Smooth muscle cell (in vitro differentiated cells): ENCODE data around the gene MYH10. TPM values are rescaled to one million over a fixed set of nuclear protein-coding genes. Genes with fewer than 3 reads are reported as not detected.

ENCODE experiments used
- DNase-seq: peaks from one replicate; lab custom pipeline; 2025; ENCODE audit not compliant: unreplicated experiment; lab: John Stamatoyannopoulos, UW
- H2AFZ ChIP-seq: fragments of 200-600 bp; sonication (generic); 2 replicates; pipeline ENCODE4 v1.6.0; 2016; ENCODE audit warnings: antibody characterized with exemption, low read depth, mild to moderate bottlenecking
- H3F3A ChIP-seq: fragments of 200-600 bp; sonication (generic); 2 replicates; pipeline ENCODE4 v1.6.0; 2017; ENCODE audit warnings: antibody characterized with exemption, low read depth
- H3K27ac ChIP-seq: fragments of 200-600 bp; sonication (generic); 2 replicates; pipeline ENCODE4 v1.5.1; 2016; ENCODE audit warnings: low read depth, mild to moderate bottlenecking
- H3K27me3 ChIP-seq: fragments of 200-600 bp; sonication (generic); 2 replicates; pipeline ENCODE4 v1.6.1; 2016; ENCODE audit warnings: low read depth, mild to moderate bottlenecking
- H3K36me3 ChIP-seq: fragments of 200-600 bp; sonication (generic); 2 replicates; pipeline ENCODE4 v1.5.1; 2016; ENCODE audit warnings: low read depth
- H3K4me1 ChIP-seq: fragments of 200-600 bp; sonication (generic); 2 replicates; pipeline ENCODE4 v1.5.1; 2016; ENCODE audit warnings: low read depth
- H3K4me2 ChIP-seq: fragments of 200-600 bp; sonication (generic); 2 replicates; pipeline ENCODE4 v1.6.0; 2016; ENCODE audit warnings: mild to moderate bottlenecking
- H3K4me3 ChIP-seq: fragments of 200-600 bp; sonication (generic); 2 replicates; pipeline ENCODE4 v1.5.1; 2016; ENCODE audit warnings: mild to moderate bottlenecking
- H3K79me2 ChIP-seq: fragments of 200-600 bp; sonication (generic); 2 replicates; pipeline ENCODE4 v1.6.0; 2016; ENCODE audit warnings: low read depth, mild to moderate bottlenecking
- H3K9ac ChIP-seq: fragments of 200-600 bp; sonication (generic); 2 replicates; pipeline ENCODE4 v1.6.0; 2016; ENCODE audit warnings: low read depth
- H3K9me3 ChIP-seq: fragments of 200-600 bp; sonication (generic); replicated peaks from 2 replicates; pipeline ENCODE4 v1.5.1; 2016; ENCODE audit warnings: low read depth
- H4K20me1 ChIP-seq: fragments of 200-600 bp; sonication (generic); 2 replicates; pipeline ENCODE4 v1.6.0; 2016; ENCODE audit warnings: low read depth
- WGBS: methylation state at CpG from one replicate; pipeline ENCODE4 v1.1.7; 2016; ENCODE audit warnings: low lambda C conversion rate; 5-methylcytosine and 5-hydroxymethylcytosine counted together
- polyA plus RNA-seq: library from polyadenylated mRNA; unstranded; fragments of >200 nt; fragmentation: Nextera tagmentation; extraction: Ambion mirVana; gene quantifications from 2 replicates; pipeline ENCODE4 v1.2.1, GENCODE V29; 2016
- total RNA-seq: library from RNA; depleted of rRNA; stranded (reverse); fragments of >200 nt; gene quantifications from 2 replicates; pipeline ENCODE4 v1.2.3, GENCODE V29; 2014
- TF ChIP-seq, protein P1 (sequence below): fragments of 200-600 bp; sonication (generic); IDR thresholded peaks from 2 replicates; pipeline ENCODE4 v1.5.1; 2017; ENCODE audit warnings: borderline replicate concordance, mild to moderate bottlenecking, antibody characterized with exemption; ENCODE audit not compliant: insufficient read depth, poor library complexity, severe bottlenecking

MYH10 gene
- total and polyA plus RNA-seq, 2 experiments from 2014 or later = 112 to 146 TPM

DNA sequence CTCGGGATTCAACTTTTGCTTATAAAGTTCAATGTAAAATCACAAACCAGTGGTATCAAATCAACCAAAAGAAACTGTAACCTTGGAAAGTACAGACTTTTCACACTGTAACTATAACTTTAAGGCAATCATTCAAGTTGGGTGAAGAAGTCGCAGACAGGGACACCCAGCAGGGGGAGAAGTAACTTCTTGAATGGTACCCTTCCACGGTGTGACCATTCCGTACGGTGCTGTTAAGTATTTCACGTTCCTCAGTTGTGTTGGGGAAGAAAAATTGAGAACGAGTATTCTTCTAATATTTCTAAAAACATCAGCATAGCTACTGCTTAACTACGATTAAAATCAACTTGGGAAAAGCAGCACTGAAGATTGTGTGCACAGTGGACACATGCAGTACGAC lies 55.8 kb downstream of the MYH10 start:
- Histone ChIP-seq H3K27me3 (no peaks in the 10 kb centered on the region), H3K4me1 (no peaks in the 10 kb centered on the region), H3K9me3 (no peaks in the 10 kb centered on the region), H3K79me2 (peaks cover 29% of the 10 kb centered on the region), H3K36me3 (peaks cover 4% of the 10 kb centered on the region), H4K20me1 (peaks cover 5% of the 10 kb centered on the region), H3K9ac (no peak overlapping the region), H3K4me3 (no peak overlapping the region), H2AFZ (no peak overlapping the region), H3K4me2 (no peak overlapping the region), H3F3A (no peaks in the 10 kb centered on the region), H3K27ac (no peak overlapping the region)
- TF ChIP-seq, protein P1, sequence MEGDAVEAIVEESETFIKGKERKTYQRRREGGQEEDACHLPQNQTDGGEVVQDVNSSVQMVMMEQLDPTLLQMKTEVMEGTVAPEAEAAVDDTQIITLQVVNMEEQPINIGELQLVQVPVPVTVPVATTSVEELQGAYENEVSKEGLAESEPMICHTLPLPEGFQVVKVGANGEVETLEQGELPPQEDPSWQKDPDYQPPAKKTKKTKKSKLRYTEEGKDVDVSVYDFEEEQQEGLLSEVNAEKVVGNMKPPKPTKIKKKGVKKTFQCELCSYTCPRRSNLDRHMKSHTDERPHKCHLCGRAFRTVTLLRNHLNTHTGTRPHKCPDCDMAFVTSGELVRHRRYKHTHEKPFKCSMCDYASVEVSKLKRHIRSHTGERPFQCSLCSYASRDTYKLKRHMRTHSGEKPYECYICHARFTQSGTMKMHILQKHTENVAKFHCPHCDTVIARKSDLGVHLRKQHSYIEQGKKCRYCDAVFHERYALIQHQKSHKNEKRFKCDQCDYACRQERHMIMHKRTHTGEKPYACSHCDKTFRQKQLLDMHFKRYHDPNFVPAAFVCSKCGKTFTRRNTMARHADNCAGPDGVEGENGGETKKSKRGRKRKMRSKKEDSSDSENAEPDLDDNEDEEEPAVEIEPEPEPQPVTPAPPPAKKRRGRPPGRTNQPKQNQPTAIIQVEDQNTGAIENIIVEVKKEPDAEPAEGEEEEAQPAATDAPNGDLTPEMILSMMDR = peak; percentile 19
- 88% methylated on average over 9 of the region's 9 CpGs for WGBS
- no peak for DNase-seq

DNA sequence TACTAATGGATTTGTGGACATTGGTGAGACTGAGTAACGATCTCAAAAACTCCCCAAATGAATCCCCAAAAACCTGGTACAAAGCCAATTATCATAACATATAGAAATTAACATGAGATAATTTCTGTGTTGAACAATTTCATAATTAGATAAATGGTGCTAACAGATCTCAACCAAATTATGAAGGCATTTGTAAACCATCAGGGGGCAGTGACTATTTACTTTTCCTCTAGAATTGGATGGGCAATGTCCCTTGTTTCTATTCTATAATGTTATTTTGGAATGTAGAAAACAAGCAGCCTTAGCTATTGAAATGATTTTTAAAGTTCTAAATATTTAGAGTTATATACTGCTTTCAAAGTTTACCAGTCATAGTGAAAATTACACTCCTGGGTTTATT lies 57.8 kb downstream of the MYH10 start:
- Histone ChIP-seq H3K9ac (no peak overlapping the region), H3K79me2 (peaks cover 21% of the 10 kb centered on the region), H3K4me2 (no peak overlapping the region), H3K27me3 (no peaks in the 10 kb centered on the region), H3K27ac (no peak overlapping the region), H3K9me3 (no peaks in the 10 kb centered on the region), H3K4me3 (no peak overlapping the region), H3F3A (no peaks in the 10 kb centered on the region), H4K20me1 (peaks cover 5% of the 10 kb centered on the region), H3K4me1 (no peaks in the 10 kb centered on the region), H3K36me3 (peaks cover 8% of the 10 kb centered on the region), H2AFZ (no peak overlapping the region)
- DNase-seq = no peak
- TF ChIP-seq, protein P1 = peak; percentile 18
- 95% methylated on average over 1 of the region's 1 CpG for WGBS

DNA sequence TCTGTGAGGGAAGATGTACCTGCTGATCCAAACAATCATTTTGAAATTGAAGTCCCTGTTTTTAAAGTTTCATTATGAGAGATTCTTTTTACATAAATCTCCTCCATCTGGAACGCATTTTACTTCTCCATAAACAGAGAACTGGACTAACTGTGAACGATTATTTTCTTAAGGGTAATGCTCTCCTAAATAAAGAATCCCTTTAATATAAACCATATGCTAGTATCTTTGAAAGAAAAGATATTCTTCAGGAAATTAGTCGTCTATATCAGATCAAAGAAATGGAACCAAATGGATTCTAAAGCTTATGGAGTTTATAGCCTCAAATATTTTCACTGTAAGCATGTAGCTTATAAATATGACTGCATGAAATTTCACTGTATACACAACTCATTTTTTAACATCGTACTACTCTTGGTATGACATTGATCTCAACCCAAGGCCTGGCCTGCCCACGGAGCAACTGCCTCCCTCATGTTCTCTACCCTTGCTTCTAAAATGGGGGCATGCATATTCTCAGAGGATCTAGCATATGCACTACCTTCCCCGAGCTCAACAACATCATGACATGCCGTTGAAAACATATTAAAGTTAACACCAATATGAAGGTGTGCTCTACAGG lies 66.4 kb downstream of the MYH10 start:
- H3K79me2 ChIP-seq = peaks cover 6% of the 10 kb centered on the region
- peak overlapping the region; percentile 34 for H3K27ac ChIP-seq
- H3F3A ChIP-seq = peaks cover 3% of the 10 kb centered on the region
- peak overlapping the region; percentile 34 for H3K4me2 ChIP-seq
- no peak for DNase-seq
- TF ChIP-seq, protein P1 = no peak
- H3K27me3 ChIP-seq = no peaks in the 10 kb centered on the region
- no peak overlapping the region for H3K9ac ChIP-seq
- peaks cover 13% of the 10 kb centered on the region for H4K20me1 ChIP-seq
- H3K9me3 ChIP-seq = no peaks in the 10 kb centered on the region
- H3K36me3 ChIP-seq = peaks cover 4% of the 10 kb centered on the region
- 41% methylated on average over 7 of the region's 7 CpGs for WGBS
- H3K4me3 ChIP-seq = no peak overlapping the region
- H3K4me1 ChIP-seq = peaks cover 19% of the 10 kb centered on the region
- H2AFZ ChIP-seq = no peak overlapping the region
